NOMO-1 treated with dmso at 0.1 percent for 144 hours (cell line): ENCODE measurements around the gene SLAMF7.
"Not testable (repeated sequence)": the region's sequence is repeated elsewhere in the genome, so short reads cannot be mapped to it uniquely, and the experiment has no call there.

Source experiments
- DNase-seq: peaks from one replicate; lab custom pipeline; 2025; ENCODE audit not compliant: unreplicated experiment; lab: John Stamatoyannopoulos, UW

The SLAMF7 gene

DNA sequence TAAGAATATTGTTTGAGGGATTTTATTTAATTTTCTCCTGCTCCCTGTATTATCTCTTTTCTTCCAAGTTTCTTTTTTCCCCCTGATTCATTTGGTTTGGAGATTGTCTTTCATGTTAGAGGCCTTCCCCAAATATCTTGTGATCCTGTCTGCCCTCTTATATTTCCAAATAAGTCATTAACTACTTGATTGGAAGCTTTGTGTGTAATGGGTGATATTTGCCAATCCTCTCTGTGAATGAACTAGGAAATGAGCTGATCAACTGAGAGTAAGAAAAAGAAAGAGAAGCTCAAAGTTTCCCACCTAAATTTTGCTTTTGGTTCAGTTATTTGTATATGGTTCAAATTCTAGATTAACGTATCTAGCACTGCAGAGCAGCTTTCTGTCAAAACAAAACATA is 33.3 kb downstream of the SLAMF7 start:
- no peak for DNase-seq

DNA sequence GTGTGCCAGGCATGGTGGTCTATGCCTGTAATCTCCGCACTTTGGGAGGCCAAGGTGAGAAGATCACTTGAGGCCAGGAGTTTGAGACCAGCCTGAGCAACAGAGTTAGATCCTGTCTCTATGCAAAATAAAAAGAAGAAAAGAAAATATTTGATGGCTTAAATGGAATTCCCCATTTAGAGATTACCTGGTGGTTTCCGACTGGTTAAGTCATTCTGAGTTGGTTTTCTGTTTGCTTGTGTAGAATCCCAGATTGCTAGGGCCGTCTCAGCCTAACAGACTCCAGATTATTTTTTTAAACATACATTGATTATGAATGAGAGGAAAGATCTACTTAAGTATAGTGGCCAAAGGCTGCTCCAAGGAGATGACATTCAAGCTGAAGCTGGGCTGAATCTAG is 34.0 kb downstream of the SLAMF7 start:
- no peak for DNase-seq

DNA sequence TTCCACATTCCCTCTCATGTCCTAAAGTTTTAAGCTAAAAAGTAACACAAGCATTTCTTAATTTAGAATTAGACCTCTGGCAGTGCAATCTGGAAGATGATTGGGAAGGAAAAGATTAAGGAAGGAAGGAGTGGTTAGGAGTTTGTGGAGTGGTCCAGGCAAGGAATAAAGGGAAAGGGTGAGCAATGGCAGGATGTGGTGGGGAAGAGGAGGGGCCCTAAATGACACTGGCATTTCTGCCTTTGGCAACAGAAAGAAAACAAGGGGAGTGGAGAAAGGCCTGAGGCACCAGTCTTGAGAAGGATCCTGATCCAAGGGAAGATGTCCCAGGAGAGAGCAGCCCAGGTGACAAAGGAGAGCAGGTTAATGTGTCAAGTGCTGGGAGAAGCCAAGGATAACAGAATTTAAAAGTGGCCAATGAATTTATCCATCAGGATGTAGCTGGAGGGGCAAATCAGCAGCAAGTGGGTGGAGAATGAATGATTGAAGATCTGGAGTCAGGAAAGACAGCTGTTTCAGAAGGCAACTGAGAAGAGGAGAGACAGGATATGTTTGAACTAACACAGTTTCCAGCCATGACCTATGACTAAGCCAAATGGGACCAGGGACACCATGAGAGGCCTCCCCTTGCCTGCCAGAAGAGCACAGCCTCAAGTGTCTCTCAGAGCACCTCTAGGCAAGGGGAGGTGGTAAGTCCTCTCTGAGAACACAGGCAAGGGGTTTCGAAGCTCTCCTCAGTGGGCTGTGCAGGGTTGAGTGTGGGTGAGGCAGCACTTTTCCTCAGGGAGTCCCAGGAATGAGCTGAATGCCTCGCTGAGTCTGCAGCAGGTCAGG is 36.1 kb downstream of the SLAMF7 start:
- DNase-seq: no peak

DNA sequence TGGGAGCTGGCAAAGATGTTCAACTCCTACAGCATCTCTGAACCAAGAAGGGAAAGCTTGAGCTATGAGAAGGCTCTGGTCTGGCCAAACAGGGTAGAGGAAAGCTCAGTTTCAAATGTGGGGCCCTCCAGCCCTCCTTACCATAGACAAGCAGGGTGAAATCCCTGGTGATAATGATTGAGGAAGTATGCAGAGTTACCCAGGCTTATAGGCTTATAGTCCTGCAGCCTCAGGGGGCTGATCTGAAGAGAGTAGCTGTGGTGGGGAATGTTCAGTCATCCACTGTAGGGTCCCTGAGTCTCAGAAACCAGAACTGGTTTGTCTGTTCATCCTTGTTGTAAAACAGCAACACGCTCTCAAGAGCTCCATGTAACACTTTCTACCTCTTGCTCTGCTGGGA is 37.1 kb downstream of the SLAMF7 start:
- DNase-seq: no peak

DNA sequence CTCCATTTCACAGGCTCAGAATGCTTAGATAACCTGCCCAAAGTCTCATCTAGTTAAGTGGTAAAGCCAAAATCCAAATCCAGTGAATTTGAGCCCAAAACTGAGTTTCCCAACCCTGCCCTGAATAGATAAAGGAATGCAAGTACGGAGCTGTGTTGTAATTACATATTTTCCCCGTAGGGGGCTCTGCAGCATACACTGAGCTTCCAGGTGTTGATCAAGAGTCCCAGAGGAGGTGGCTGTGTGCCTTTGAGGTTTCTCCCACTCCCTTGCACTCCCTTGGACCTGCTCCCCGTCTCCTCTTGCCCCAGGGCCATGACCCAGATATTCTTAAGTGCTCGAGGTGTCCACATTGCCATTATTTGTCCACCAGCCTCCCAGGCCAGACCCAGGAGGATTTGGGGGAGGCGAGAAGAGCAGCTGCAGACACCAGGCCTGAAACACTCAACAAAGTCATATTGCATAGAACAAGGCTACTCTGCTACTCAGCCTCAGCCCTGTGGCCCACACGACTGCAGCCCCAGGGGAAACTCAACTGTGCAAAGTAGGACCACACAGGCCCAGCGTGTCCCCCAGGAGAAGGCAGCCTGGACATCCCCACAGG is 38.5 kb downstream of the SLAMF7 start:
- DNase-seq: peak; percentile 6

DNA sequence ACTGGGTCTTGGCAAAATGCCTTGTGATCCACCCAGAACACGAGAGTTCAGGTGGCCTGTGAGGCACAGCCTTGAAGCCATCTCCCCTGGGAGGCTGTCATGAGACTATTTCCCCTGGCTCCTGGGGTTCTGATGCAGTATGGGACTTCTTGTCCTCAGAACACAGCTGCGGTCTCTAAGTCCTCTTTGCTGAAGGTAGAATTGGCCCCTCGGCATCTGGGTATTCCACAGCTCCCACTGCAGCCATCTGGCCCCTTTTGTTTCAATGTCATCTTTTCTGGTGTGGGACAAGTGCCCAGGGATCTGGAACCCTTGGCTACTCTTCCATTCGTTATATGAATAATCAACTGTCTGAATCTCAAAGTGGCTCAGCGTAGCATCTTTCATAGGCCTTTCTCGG is 39.9 kb downstream of the SLAMF7 start:
- no peak for DNase-seq

DNA sequence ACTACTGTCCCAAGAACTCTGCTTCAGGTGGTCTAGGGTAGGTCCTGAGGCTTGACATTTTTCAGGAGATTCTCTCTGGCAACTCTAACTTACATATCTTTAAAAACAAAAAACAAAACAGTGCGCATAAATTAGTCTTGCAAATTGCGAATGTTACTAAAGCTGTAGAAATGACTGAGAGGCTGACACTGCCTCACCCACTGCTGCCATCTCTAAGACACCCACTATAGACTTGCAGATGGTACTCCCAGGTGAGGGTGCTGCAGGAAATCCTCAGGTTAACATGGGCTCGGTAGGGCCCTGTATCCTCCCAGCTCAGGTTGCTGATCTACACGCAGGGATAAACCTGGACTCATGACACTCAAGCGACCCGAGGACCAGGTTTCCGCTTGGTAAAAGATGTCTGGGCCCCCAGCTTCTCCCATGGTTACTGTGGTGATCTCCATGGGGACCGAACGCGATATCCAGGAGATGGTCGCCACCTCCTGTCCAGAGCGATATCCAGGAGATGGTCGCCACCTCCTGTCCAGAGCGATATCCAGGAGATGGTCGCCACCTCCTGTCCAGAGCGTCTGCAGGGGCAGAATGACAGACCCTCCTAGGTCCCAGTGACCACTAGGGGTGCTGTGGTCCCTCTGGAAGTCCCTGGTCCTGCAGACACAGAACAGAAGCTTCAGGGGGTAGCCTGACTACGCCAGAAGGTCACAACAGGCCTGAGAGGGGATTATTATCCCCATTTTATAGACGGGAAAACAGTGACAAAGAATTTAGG is 40.8 kb downstream of the SLAMF7 start:
- DNase-seq: no peak

DNA sequence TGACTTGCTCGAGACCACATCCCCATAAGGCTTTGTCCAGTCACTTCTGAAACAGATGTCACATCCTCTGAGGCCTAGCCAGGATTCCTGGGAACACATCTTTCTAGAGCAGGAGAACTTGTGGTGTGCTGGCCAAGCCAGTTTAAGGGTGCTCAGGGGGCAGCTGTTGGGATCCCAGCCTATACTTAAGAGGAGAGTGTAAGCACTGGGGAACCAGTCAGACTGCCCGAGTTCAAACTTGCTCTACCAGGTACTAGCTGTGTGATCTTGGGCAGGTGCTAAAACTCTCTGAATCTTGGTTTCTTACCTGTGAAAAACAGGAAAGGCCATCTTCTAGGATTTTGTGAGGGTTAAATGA is 41.3 kb downstream of the SLAMF7 start:
- no peak for DNase-seq

DNA sequence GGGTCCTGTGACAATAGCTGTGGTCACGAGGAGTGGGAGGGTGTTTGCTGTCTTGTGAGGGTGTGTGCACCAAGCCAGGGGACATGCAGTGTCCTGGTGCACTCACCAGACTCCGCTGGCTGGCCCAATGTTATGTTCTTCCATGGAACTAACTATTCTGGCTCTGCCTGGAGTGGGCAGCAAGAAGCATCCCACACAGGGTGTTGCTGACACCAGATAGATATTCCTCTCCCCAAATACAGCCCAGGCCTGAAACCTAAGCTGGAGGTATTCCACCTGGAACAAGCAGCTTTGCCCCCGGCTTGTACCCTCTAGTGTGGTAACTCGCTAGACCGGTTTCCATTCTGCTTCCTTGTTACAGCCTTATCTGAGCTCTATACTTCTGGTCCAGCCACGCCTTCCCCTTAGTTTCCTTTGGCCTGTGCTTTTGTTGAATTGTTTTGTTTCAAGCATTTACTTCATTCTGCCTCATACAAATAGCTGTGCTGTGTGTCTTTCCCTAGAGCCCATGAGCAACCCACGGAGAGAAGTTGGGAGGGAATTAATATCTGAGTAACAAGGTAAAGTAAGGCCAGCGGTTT is 42.2 kb downstream of the SLAMF7 start:
- no peak for DNase-seq

DNA sequence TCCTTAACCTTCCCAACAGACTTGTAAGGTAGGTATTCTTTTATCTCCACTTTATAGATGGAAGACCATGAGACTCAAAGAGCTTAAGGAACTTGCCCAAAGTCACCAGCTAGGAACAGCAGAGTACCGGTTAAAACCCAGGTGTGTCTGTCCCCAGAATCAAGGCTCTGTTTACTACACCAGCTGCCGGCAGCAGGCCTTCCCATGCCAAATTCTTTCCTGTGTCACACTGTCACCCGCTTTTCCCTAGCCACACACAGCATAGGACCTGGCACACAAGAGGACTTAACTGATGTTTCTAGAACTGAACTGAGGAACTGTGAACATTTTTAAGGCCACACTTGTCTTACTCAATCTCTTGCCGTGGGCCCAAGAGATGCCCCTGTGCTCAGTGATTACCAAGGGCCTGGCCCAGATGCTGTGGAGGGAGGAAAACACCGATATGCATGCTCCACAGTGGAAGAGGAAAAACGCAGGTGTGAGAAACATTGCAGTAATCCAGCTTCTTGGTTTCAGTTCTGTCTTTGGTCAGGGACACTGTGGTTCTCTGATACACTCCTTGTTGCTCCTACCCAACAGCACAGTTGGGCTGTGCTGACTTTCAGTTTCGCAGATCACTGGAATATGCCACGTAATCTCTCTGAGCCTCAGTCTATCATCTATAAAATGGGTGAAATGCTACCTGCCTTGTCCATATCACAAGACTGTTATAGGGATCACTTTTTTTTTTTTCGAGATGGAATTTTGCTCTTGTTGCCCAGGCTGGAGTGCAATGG is 43.1 kb downstream of the SLAMF7 start:
- peak; percentile 53 for DNase-seq

DNA sequence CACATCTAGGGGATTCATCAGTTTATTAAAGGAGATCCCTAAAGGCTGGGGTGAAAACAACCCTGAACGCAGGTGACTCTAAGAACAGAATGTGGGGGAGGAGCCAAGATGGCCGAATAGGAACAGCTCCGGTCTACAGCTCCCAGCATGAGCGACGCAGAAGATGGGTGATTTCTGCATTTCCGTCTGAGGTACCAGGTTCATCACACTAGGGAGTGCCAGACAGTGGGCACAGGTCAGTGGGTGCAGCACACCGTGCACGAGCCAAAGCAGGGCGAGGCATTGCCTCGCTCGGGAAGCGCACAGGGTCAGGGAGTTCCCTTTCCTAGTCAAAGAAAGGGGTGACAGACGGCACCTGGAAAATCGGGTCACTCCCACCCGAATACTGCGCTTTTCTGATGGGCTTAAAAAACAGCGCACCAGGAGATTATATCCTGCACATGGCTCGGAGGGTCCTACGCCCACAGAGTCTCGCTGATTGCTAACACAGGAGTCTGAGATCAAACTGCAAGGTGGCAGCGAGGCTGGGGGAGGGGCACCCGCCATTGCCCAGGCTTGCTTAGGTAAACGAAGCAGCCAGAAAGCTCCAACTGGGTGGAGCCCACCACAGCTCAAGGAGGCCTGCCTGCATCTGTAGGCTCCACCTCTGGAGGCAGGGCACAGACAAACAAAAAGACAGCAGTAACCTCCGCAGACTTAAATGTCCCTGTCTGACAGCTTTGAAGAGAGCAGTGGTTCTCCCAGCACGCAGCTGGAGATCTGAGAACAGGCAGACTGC is 44.1 kb downstream of the SLAMF7 start:
- DNase-seq: not testable (repeated sequence)

DNA sequence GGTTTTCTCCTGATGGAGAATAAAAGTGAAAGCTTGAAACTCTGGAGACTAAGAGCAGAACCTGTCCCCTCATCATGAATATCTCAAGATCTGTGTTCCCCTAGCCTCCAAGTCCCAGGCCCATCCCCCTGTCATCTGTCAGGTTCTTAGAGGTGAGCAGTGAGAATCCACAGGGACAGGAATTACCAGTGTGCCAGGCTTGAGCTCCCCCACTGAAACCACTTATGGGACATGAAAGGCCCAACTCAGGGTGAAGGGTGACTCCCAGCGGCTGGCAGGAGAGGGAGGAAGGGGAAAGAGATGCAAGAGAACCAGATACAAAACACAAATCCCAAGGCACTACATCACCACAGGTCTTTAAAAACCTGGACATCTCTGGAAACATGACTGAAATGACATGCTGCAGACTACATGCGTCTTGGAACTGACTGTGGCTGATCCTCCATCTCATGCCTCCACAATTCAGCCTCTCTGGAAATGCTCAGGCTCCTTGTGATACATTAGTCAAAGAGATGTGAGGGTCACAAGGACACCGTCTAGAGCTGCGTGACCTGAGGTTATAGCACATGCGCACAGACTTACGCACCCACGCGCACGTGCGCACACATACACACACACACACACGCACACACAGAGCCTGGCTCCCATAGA is 50.1 kb downstream of the SLAMF7 start:
- DNase-seq: no peak

DNA sequence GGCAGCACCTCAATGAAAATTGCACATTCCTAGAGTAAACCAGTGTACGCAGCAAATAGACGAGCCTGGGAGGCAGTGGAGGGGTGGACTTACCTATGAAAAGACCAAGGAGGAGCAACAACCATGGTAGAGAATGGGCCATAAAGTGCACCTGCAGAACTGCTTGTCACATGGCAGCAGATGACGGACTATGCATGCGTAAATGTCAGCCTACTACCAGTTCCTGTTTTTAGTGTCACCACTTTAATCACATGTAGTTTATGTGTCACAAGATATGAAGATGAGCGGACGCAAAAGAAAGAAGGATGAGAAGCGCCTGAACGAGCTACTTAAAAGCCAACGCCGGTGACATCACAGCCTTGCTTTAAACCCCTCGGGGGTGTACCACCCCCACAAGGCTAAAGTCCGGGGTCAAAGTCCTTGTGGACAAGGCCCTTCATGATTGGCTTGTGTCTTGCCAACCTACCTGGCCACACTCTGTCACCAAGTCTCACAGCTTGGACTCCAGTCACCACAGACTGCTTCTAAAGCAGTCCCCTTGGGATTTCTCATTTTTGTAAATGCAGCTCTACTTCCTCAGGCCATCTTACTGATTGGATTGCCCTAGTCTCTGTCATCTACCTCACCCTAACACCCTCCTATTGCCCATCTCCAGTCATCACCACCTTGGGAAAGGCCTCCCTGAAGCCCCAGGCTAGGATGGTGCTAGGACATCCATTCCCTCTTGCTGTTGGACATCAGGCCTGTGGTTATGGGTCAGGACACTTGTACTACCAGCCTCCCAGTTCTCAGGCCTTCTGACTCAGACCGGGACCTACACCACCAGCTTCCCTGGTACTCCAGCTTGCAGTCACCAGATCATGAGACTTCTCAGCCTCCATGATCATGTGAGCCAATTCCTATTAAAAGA is 50.9 kb downstream of the SLAMF7 start:
- peak; percentile 17 for DNase-seq

DNA sequence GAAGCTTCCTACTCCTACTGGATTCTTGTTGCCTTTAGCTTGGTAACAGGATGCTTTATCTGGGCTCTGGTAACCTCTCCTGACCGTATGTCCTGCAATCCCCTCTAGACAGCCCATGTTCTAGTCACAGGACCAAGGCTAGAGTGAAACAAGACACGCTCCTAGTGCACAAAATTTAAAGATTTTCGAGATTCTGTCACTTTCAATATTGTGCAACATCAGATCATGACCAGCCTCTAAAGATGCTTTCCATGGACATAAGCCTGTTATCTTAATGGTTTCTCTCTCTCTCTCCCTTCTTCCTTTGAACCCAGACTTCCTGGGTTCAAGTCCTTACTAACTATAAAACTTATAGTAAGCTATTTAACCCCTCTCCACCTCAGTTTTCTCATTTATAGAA is 55.3 kb downstream of the SLAMF7 start:
- DNase-seq: no peak

DNA sequence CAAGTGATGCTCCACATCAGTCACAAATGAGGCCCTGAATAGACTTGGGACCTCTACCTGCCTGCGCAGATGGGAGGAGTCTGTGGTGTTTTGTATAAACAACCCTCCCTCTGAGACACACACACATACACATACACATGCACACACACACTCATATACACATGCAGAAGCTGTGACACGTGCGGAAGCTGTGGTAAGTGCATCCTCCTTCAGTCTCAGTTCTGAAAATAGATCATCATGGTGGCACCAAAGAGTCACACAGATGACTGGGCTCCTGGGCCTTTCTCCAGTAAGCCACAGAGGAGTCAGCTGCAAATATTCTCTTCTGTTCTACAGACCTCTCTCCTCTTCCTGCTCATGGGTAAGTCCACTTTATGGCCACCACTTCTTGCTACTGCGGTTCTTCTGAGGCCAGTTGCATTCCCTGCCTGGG is 56.9 kb downstream of the SLAMF7 start, which contains the start of gene LY9:
TSS of gene LY9 (plus strand) at position 224 of the 433 bp plus-strand sequence. CDS start at position 238, 14 bp downstream.
- peak; percentile 49 for DNase-seq

DNA sequence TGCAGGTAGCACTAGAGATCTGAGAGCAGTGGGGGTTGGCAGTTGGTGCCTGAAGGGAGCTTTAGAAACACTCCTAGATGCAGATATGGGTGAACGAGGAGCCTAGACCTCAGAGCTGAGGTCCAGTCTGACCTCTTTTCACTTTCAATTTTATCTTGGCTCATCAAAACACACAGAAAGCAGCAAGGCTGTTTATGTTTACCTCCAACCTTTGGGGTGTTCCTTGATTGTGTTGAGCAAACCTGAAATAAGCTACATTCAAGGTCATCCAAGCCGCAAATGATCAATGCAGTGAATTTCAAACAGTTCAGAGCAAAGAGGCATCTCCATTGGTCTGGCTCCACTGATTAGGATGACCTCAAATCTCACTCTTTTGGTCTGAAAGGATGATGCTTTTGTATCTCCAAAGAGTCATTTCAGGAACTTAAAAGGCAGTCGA is 58.2 kb downstream of the SLAMF7 start:
- no peak for DNase-seq

DNA sequence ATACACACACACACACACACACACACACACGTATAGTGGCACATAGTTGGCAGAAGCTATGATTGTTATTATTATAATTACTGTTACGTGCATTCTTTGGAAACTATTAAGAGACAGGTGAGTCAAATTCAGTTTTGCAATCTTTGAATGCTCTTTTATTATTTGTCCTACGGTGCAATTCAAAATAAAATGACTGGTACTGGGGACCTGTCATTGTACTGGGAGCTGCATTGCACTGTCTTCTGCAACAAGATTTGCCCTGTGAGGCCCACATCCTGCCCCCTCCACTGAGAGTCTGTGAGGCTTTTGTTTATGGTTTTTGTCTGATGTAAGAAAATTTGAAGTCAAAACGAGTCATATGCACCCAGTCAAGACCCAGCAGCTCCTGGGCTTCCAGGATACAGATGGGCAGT is 58.8 kb downstream of the SLAMF7 start:
- DNase-seq: no peak

DNA sequence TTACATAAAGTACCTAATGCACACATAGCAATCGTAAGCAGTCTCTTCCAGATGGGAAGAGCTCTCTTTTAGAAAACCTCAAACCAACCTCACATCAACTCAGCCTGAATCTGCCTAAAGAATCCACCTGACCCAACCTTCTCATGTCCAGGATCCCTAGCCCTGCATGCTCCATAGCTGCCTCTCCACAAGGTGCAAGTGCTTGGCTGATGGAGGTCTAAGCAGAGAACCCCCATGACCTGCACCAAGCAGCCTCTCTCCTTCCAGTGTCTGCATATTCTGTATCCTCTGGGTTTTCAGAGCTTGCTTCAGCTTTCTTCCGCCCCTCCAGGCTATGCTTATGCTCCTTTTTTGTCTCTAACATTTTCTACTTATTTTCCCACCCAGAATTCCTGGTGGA is 59.4 kb downstream of the SLAMF7 start:
- DNase-seq: no peak
